ENCODE measurements around the gene AGBL2.
"Not testable (repeated sequence)": the region's sequence is repeated elsewhere in the genome, so short reads cannot be mapped to it uniquely, and the experiment has no call there.

Gene AGBL2

GRCh38 chr11:47715082-47715669, at the start of gene AGBL2:
Gene AGBL2 (minus strand): TSS chr11:47715369. CDS start chr11:47714650, 719 bp downstream.
- intact Hi-C loops (cut with DNase I), result loop anchor here (5.0 kb wide), 1 partner anchor 52 kb away; the partner anchor contains the start of gene FNBP4
- DNase-seq, result peak; percentile 31 to 94 (median 65)

GRCh38 chr11:47759291-47759690, 44.1 kb upstream of the AGBL2 start:
- DNase-seq; intact Hi-C loops (cut with DNase I): not testable (repeated sequence)

- DNase-seq, result no peak
- intact Hi-C loops (cut with DNase I), result no loop called here
Observed at GRCh38 chr11:47756208-47756607, 41.0 kb upstream of the AGBL2 start.

GRCh38 chr11:47750725-47751124, 35.6 kb upstream of the AGBL2 start:
- intact Hi-C loops (cut with DNase I), result no loop called here
- DNase-seq, result no peak

GRCh38 chr11:47742494-47742893, 27.3 kb upstream of the AGBL2 start:
- intact Hi-C loops (cut with DNase I), result not testable (repeated sequence)
- DNase-seq, result peak in 1 of 10 donors; percentile 56

- intact Hi-C loops (cut with DNase I), result loop anchor here (10.0 kb wide), 1 partner anchor 47 kb away; no protein-coding TSS in a partner anchor
- not testable (repeated sequence) for DNase-seq
Observed at GRCh38 chr11:47737817-47738216, 22.6 kb upstream of the AGBL2 start.

- intact Hi-C loops (cut with DNase I), result loop anchor here (10.0 kb wide), 1 partner anchor 53 kb away; no protein-coding TSS in a partner anchor
- DNase-seq, result no peak
Observed at GRCh38 chr11:47732271-47732670, 17.1 kb upstream of the AGBL2 start.

- intact Hi-C loops (cut with DNase I), result loop anchor here (10.0 kb wide), 1 partner anchor 53 kb away; no protein-coding TSS in a partner anchor
- DNase-seq, result no peak
Observed at GRCh38 chr11:47731475-47731874, 16.3 kb upstream of the AGBL2 start.

GRCh38 chr11:47726878-47727514, 11.8 kb upstream of the AGBL2 start:
- intact Hi-C loops (cut with DNase I), result no loop called here
- DNase-seq, result no peak

- intact Hi-C loops (cut with DNase I), result no loop called here
- DNase-seq, result no peak
Observed at GRCh38 chr11:47726118-47726442, 10.9 kb upstream of the AGBL2 start.

- no peak for DNase-seq
- intact Hi-C loops (cut with DNase I), result loop anchor here (2.0 kb wide), 1 partner anchor 83 kb away; the partner anchor contains the start of gene MTCH2
Observed at GRCh38 chr11:47725442-47726117, 10.4 kb upstream of the AGBL2 start.

- no peak for DNase-seq
- intact Hi-C loops (cut with DNase I), result loop anchor here (2.0 kb wide), 1 partner anchor 81 kb away; the partner anchor contains the start of gene MTCH2
Observed at GRCh38 chr11:47724041-47724729, 9.0 kb upstream of the AGBL2 start.

- no peak for DNase-seq
- intact Hi-C loops (cut with DNase I), result no loop called here
Observed at GRCh38 chr11:47723041-47723440, 7.9 kb upstream of the AGBL2 start.

GRCh38 chr11:47720651-47721050, 5.5 kb upstream of the AGBL2 start:
- DNase-seq, result no peak
- intact Hi-C loops (cut with DNase I), result no loop called here

- intact Hi-C loops (cut with DNase I), result loop anchor here (5.0 kb wide), 1 partner anchor 51 kb away; the partner anchor contains the start of gene FNBP4
- DNase-seq, result no peak
Observed at GRCh38 chr11:47716692-47717091, 1.5 kb upstream of the AGBL2 start.

- intact Hi-C loops (cut with DNase I), result loop anchor here (5.0 kb wide), 1 partner anchor 53 kb away; the partner anchor contains the start of gene FNBP4
- DNase-seq, result no peak
Observed at GRCh38 chr11:47714554-47715081, 551 bp downstream of the AGBL2 start.

- no peak for DNase-seq
- intact Hi-C loops (cut with DNase I), result no loop called here
Observed at GRCh38 chr11:47711816-47712215, 3.4 kb downstream of the AGBL2 start.

- intact Hi-C loops (cut with DNase I), result no loop called here
- no peak for DNase-seq
Observed at GRCh38 chr11:47711225-47711624, 3.9 kb downstream of the AGBL2 start.

- intact Hi-C loops (cut with DNase I); DNase-seq: not testable (repeated sequence)
Observed at GRCh38 chr11:47707275-47707786, 7.8 kb downstream of the AGBL2 start.

- intact Hi-C loops (cut with DNase I), result no loop called here
- no peak for DNase-seq
Observed at GRCh38 chr11:47705721-47706120, 9.4 kb downstream of the AGBL2 start.

Measured in posterior cingulate gyrus (tissue), 11 donors.